Measurements from ENCODE around the gene DCAF6. TPM values are rescaled to one million over a fixed set of nuclear protein-coding genes. Genes with fewer than 3 reads are reported as not detected.

DCAF6 gene
- total and polyA plus RNA-seq, 4 donors, result 33.5 to 105 (median 71.1) TPM

GRCh38 chr1:168091063-168091462 is 154.6 kb downstream of the DCAF6 start:
- Histone ChIP-seq H3K4me3 (ENCODE audit: low read depth in 1 of 3, low read length in 3 of 3) (no peak overlapping the region), H3K4me1 (ENCODE audit: control insufficient read depth in 4 of 4, insufficient read depth in 4 of 4, low read length in 3 of 4) (no peaks in the 10 kb centered on the region), H3K27ac (ENCODE audit: low read depth in 1 of 2, low read length in 2 of 2) (no peak overlapping the region), H3K9ac (ENCODE audit: low read depth in 1 of 2, low read length in 2 of 2) (no peak overlapping the region), H3K9me3 (ENCODE audit: control insufficient read depth in 4 of 4, low read length in 3 of 4) (no peaks in the 10 kb centered on the region), H3K36me3 (ENCODE audit: control insufficient read depth in 4 of 4, insufficient read depth in 3 of 4, low read depth in 1 of 4, low read length in 3 of 4) (no peaks in the 10 kb centered on the region), H3K27me3 (ENCODE audit: control insufficient read depth in 4 of 4, insufficient read depth in 4 of 4, low read length in 3 of 4) (no peaks in the 10 kb centered on the region)
- WGBS, result 96% methylated on average over 9 of the region's 9 CpGs
- TF ChIP-seq FOXA2 (IDR thresholded peaks at IDR 0.05) (no peak), CTCF (IDR thresholded peaks at IDR 0.05; ENCODE audit: low read depth, low read length, missing input control) (no peak), RAD21 (IDR thresholded peaks at IDR 0.05) (no peak), GABPA (IDR thresholded peaks at IDR 0.05 in 1 of 2, conservative IDR thresholded peaks at IDR 0.05 in 1 of 2) (no peak)
- DNase-seq (ENCODE audit: low spot score), result peak; percentile 17

DNA sequence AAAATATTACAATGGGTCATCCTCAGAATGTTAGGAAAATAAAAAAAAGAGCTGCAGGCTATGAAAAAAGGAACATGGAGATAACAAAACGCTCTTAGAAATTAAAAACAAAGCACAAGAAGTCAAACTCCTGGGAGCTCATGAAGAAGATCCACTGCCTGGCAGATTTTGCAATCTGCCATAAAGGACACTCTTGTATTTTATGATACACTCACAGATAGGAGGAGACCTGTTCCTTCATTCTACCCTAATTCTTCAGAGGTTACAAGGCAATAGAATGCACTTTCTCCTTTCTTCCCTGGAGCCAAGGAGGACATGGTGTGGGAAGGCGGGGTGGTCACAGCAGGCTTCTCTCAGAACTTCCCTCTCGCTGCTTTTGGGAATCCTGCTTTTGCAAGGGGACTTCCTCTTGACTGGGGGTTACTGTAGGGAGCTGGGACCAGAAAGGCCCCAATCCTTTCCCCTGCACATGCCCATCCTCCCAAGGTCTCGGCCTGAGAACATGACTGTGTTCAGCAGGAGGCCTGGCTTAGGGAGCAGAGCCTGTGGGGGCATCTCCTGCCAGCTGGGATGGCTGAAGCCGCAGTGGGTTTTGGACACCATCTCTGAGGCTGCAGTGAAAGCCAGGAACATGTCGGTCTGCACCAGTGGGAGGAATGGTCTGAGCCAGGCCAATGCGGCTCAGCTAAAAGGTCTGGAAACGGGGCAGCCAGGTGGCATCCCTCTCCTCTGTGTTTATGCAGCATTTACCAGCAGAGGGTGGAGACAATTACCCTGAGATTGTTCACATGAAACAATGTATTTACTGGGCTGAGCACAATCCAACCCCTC is 155.5 kb downstream of the DCAF6 start:
- no peak overlapping the region for H3K4me3 ChIP-seq (ENCODE audit: low read depth in 1 of 3, low read length in 3 of 3)
- H3K27me3 ChIP-seq (ENCODE audit: control insufficient read depth in 4 of 4, insufficient read depth in 4 of 4, low read length in 3 of 4), result no peaks in the 10 kb centered on the region
- H3K4me1 ChIP-seq (ENCODE audit: control insufficient read depth in 4 of 4, insufficient read depth in 4 of 4, low read length in 3 of 4), result no peaks in the 10 kb centered on the region
- no peak overlapping the region for H3K9ac ChIP-seq (ENCODE audit: low read depth in 1 of 2, low read length in 2 of 2)
- no peaks in the 10 kb centered on the region for H3K36me3 ChIP-seq (ENCODE audit: control insufficient read depth in 4 of 4, insufficient read depth in 3 of 4, low read depth in 1 of 4, low read length in 3 of 4)
- no peaks in the 10 kb centered on the region for H3K9me3 ChIP-seq (ENCODE audit: control insufficient read depth in 4 of 4, low read length in 3 of 4)
- TF ChIP-seq EGR1 (IDR thresholded peaks at IDR 0.05; ENCODE audit: low read depth in 2 of 2) (no peak), TAF1 (conservative IDR thresholded peaks at IDR 0.05) (no peak), SP1 (IDR thresholded peaks at IDR 0.05) (no peak), NR2F2 (IDR thresholded peaks at IDR 0.05) (no peak), HNF4G (IDR thresholded peaks at IDR 0.05) (no peak), JUND (IDR thresholded peaks at IDR 0.05) (no peak), GABPA (IDR thresholded peaks at IDR 0.05 in 1 of 2, conservative IDR thresholded peaks at IDR 0.05 in 1 of 2) (no peak), RXRA (IDR thresholded peaks at IDR 0.05) (no peak), FOXA2 (IDR thresholded peaks at IDR 0.05) (no peak)
- TF ChIP-seq, protein P1, sequence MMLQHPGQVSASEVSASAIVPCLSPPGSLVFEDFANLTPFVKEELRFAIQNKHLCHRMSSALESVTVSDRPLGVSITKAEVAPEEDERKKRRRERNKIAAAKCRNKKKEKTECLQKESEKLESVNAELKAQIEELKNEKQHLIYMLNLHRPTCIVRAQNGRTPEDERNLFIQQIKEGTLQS (IDR thresholded peaks at IDR 0.05), result no peak
- TF ChIP-seq, protein P2, sequence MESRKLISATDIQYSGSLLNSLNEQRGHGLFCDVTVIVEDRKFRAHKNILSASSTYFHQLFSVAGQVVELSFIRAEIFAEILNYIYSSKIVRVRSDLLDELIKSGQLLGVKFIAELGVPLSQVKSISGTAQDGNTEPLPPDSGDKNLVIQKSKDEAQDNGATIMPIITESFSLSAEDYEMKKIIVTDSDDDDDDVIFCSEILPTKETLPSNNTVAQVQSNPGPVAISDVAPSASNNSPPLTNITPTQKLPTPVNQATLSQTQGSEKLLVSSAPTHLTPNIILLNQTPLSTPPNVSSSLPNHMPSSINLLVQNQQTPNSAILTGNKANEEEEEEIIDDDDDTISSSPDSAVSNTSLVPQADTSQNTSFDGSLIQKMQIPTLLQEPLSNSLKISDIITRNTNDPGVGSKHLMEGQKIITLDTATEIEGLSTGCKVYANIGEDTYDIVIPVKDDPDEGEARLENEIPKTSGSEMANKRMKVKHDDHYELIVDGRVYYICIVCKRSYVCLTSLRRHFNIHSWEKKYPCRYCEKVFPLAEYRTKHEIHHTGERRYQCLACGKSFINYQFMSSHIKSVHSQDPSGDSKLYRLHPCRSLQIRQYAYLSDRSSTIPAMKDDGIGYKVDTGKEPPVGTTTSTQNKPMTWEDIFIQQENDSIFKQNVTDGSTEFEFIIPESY (IDR thresholded peaks at IDR 0.05), result no peak
- TF ChIP-seq, protein P3, sequence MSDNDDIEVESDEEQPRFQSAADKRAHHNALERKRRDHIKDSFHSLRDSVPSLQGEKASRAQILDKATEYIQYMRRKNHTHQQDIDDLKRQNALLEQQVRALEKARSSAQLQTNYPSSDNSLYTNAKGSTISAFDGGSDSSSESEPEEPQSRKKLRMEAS (IDR thresholded peaks at IDR 0.05), result no peak
- no peak overlapping the region for H3K27ac ChIP-seq (ENCODE audit: low read depth in 1 of 2, low read length in 2 of 2)
- peak; percentile 23 for DNase-seq (ENCODE audit: low spot score)
- WGBS, result 83% methylated on average over 8 of the region's 8 CpGs
